IPS-15b (cell line): Measurements from ENCODE around the gene NTNG1.

ENCODE experiments used
- H3K27me3 ChIP-seq: one replicate; pipeline ENCODE4 v1.6.1; 2013; ENCODE audit warnings: low read length; ENCODE audit not compliant: control insufficient read depth, insufficient read depth
- H3K36me3 ChIP-seq: one replicate; pipeline ENCODE4 v1.6.1; 2013; ENCODE audit warnings: low read length; ENCODE audit not compliant: control insufficient read depth, insufficient read depth
- H3K4me1 ChIP-seq: one replicate; pipeline ENCODE4 v1.6.1; 2013; ENCODE audit warnings: mild to moderate bottlenecking, low read length; ENCODE audit not compliant: control insufficient read depth, insufficient read depth
- H3K4me3 ChIP-seq: one replicate; pipeline ENCODE4 v1.5.1; 2013; ENCODE audit warnings: low read depth, low read length
- H3K9ac ChIP-seq: one replicate; pipeline ENCODE4 v1.6.1; 2013; ENCODE audit warnings: low read depth, mild to moderate bottlenecking, low read length
- H3K9me3 ChIP-seq: one replicate; pipeline ENCODE4 v1.6.1; 2013; ENCODE audit warnings: mild to moderate bottlenecking, low read length; ENCODE audit not compliant: control insufficient read depth, insufficient read depth

Gene NTNG1

GRCh38 chr1:107175102-107175909 is 34.5 kb downstream of the NTNG1 start:
- Histone ChIP-seq H3K36me3 (no peaks in the 10 kb centered on the region), H3K9me3 (no peaks in the 10 kb centered on the region), H3K27me3 (no peaks in the 10 kb centered on the region), H3K9ac (no peak overlapping the region), H3K4me1 (peaks cover 30% of the 10 kb centered on the region), H3K4me3 (no peak overlapping the region)

- Histone ChIP-seq H3K4me1 (peaks cover 46% of the 10 kb centered on the region), H3K36me3 (no peaks in the 10 kb centered on the region), H3K27me3 (no peaks in the 10 kb centered on the region), H3K9me3 (no peaks in the 10 kb centered on the region), H3K9ac (no peak overlapping the region), H3K4me3 (peak overlapping the region; percentile 27)
Measured at GRCh38 chr1:107181253-107181969, 40.6 kb downstream of the NTNG1 start.

- Histone ChIP-seq H3K27me3 (no peaks in the 10 kb centered on the region), H3K36me3 (no peaks in the 10 kb centered on the region), H3K9ac (no peak overlapping the region), H3K4me3 (no peak overlapping the region), H3K4me1 (peaks cover 46% of the 10 kb centered on the region), H3K9me3 (no peaks in the 10 kb centered on the region)
Measured at GRCh38 chr1:107183011-107183410, 42.2 kb downstream of the NTNG1 start.

- H3K9me3 ChIP-seq, result no peaks in the 10 kb centered on the region
- no peaks in the 10 kb centered on the region for H3K27me3 ChIP-seq
- no peak overlapping the region for H3K9ac ChIP-seq
- H3K36me3 ChIP-seq, result no peaks in the 10 kb centered on the region
- no peak overlapping the region for H3K4me3 ChIP-seq
- peaks cover 35% of the 10 kb centered on the region for H3K4me1 ChIP-seq
Measured at GRCh38 chr1:107184888-107185287, 44.0 kb downstream of the NTNG1 start.

- H3K4me1 ChIP-seq, result peaks cover 18% of the 10 kb centered on the region
- no peaks in the 10 kb centered on the region for H3K36me3 ChIP-seq
- no peaks in the 10 kb centered on the region for H3K9me3 ChIP-seq
- H3K27me3 ChIP-seq, result no peaks in the 10 kb centered on the region
- no peak overlapping the region for H3K9ac ChIP-seq
- H3K4me3 ChIP-seq, result no peak overlapping the region
Measured at GRCh38 chr1:107187399-107187798, 46.6 kb downstream of the NTNG1 start.

GRCh38 chr1:107188160-107188559 is 47.3 kb downstream of the NTNG1 start:
- Histone ChIP-seq H3K4me3 (no peak overlapping the region), H3K36me3 (no peaks in the 10 kb centered on the region), H3K9ac (no peak overlapping the region), H3K4me1 (peaks cover 11% of the 10 kb centered on the region), H3K9me3 (no peaks in the 10 kb centered on the region), H3K27me3 (no peaks in the 10 kb centered on the region)

- H3K9me3 ChIP-seq, result no peaks in the 10 kb centered on the region
- H3K4me3 ChIP-seq, result no peak overlapping the region
- no peak overlapping the region for H3K9ac ChIP-seq
- no peaks in the 10 kb centered on the region for H3K27me3 ChIP-seq
- H3K36me3 ChIP-seq, result no peaks in the 10 kb centered on the region
- H3K4me1 ChIP-seq, result peaks cover 10% of the 10 kb centered on the region
Measured at GRCh38 chr1:107194380-107194779, 53.5 kb downstream of the NTNG1 start.

GRCh38 chr1:107195476-107195875 is 54.6 kb downstream of the NTNG1 start:
- peaks cover 10% of the 10 kb centered on the region for H3K4me1 ChIP-seq
- no peak overlapping the region for H3K9ac ChIP-seq
- H3K9me3 ChIP-seq, result no peaks in the 10 kb centered on the region
- no peaks in the 10 kb centered on the region for H3K36me3 ChIP-seq
- H3K4me3 ChIP-seq, result no peak overlapping the region
- no peaks in the 10 kb centered on the region for H3K27me3 ChIP-seq

- Histone ChIP-seq H3K9me3 (no peaks in the 10 kb centered on the region), H3K9ac (no peak overlapping the region), H3K4me1 (peaks cover 10% of the 10 kb centered on the region), H3K4me3 (no peak overlapping the region), H3K27me3 (no peaks in the 10 kb centered on the region), H3K36me3 (no peaks in the 10 kb centered on the region)
Measured at GRCh38 chr1:107196973-107197562, 56.2 kb downstream of the NTNG1 start.

GRCh38 chr1:107198561-107198960 is 57.7 kb downstream of the NTNG1 start:
- H3K4me1 ChIP-seq, result peaks cover 10% of the 10 kb centered on the region
- no peak overlapping the region for H3K9ac ChIP-seq
- no peak overlapping the region for H3K4me3 ChIP-seq
- H3K27me3 ChIP-seq, result no peaks in the 10 kb centered on the region
- no peaks in the 10 kb centered on the region for H3K9me3 ChIP-seq
- no peaks in the 10 kb centered on the region for H3K36me3 ChIP-seq

GRCh38 chr1:107200631-107201030 is 59.8 kb downstream of the NTNG1 start:
- Histone ChIP-seq H3K36me3 (no peaks in the 10 kb centered on the region), H3K9ac (no peak overlapping the region), H3K4me1 (no peaks in the 10 kb centered on the region), H3K4me3 (no peak overlapping the region), H3K9me3 (no peaks in the 10 kb centered on the region), H3K27me3 (no peaks in the 10 kb centered on the region)

GRCh38 chr1:107202007-107202406 is 61.2 kb downstream of the NTNG1 start:
- Histone ChIP-seq H3K4me1 (no peaks in the 10 kb centered on the region), H3K27me3 (no peaks in the 10 kb centered on the region), H3K4me3 (no peak overlapping the region), H3K9me3 (no peaks in the 10 kb centered on the region), H3K9ac (no peak overlapping the region), H3K36me3 (no peaks in the 10 kb centered on the region)
